Aorta (tissue), 5 donors: ENCODE results near the gene GTF2H2C_2.
"Not testable (repeated sequence)": the region's sequence is repeated elsewhere in the genome, so short reads cannot be mapped to it uniquely, and the experiment has no call there.

ENCODE experiments used
- ATAC-seq: fragments of 200-7000 bp; cut with Tn5 transposase; one replicate; pipeline ENCODE4 v1.9.1; 2022; ENCODE audit warnings: moderate library complexity; ENCODE audit not compliant: low FRiP score
- DNase-seq, 2 donors: peaks; one replicate each; pipeline ENCODE4 v3.0.0-alpha.2; 2020
- H3K27ac ChIP-seq, 2 donors: one replicate each; pipeline ENCODE4 v1.5.1; 2013; ENCODE audit warnings: low read length in 2 of 2, mild to moderate bottlenecking in 2 of 2, moderate library complexity in 2 of 2, control low read depth in 1 of 2, inconsistent platforms in 1 of 2, low read depth in 1 of 2
- H3K27me3 ChIP-seq, 2 donors: one replicate each; pipeline ENCODE4 v1.6.1; 2013; ENCODE audit warnings: control low read depth in 1 of 2, low read length in 1 of 2, mild to moderate bottlenecking in 1 of 2, moderate library complexity in 1 of 2; ENCODE audit not compliant: insufficient read depth in 2 of 2, control insufficient read depth in 1 of 2
- H3K36me3 ChIP-seq, 2 donors: one replicate each; pipeline ENCODE4 v1.6.1; 2013; ENCODE audit warnings: control low read depth in 1 of 2, low read length in 1 of 2, mild to moderate bottlenecking in 1 of 2; ENCODE audit not compliant: insufficient read depth in 2 of 2, control insufficient read depth in 1 of 2
- H3K4me1 ChIP-seq, 2 donors: one replicate each; pipeline ENCODE4 v1.6.1; 2013; ENCODE audit warnings: low read length in 2 of 2, control low read depth in 1 of 2, mild to moderate bottlenecking in 1 of 2, moderate library complexity in 1 of 2; ENCODE audit not compliant: insufficient read depth in 2 of 2, control insufficient read depth in 1 of 2
- H3K4me3 ChIP-seq, 2 donors: one replicate each; pipeline ENCODE4 v1.5.1; 2013; ENCODE audit warnings: low read length in 2 of 2, control low read depth in 1 of 2, mild to moderate bottlenecking in 1 of 2
- H3K9me3 ChIP-seq: one replicate; pipeline ENCODE4 v1.6.1; 2013; ENCODE audit warnings: mild to moderate bottlenecking, low read length; ENCODE audit not compliant: control insufficient read depth
- WGBS, 2 donors: extraction: QIAGEN DNeasy Blood & Tissue Kit; methylation state at CpG; one replicate each; pipeline ENCODE4 v1.1.7; 2013; 5-methylcytosine and 5-hydroxymethylcytosine counted together
- intact Hi-C, 2 donors: fragments of 100-400 bp; cut with DNase I; formaldehyde crosslinking; loops; one replicate each; pipeline versions ENCODE4 v1.14.2 to v1.15.0; 2022
- donor health status: healthy with polysubstance abuse.
- donor health status: Bipolar disorder and iron deficiency.
- donor health status: DM: no; HTN: no; CAD: no.
- donor health status: DM: no; HTN: no; CAD: no.
- donor health status: DM: yes; HTN: yes; CAD: no.

GTF2H2C_2 gene

DNA sequence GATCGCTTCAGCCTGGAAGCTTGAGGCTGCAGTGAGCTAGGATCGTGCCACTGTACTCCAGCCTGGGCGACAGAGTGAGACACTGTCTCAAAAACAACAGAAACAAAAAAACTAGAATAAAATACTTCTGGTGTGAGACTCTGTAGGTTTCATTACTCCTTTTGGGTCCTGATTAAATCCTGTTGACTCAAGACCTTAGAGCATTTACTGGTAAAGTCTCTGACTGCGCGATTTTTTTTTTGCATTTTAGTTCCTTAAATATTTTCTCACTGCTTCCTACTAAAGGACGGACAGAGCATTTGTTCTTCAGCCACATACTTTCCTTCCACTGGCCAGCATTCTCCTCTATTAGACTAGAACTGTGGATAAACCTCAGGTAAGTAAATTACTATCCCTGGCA, 46.8 kb downstream of the GTF2H2C_2 start:
- DNase-seq, H3K27ac ChIP-seq, H3K4me1 ChIP-seq, H3K4me3 ChIP-seq, H3K36me3 ChIP-seq, intact Hi-C loops, H3K27me3 ChIP-seq, H3K9me3 ChIP-seq, ATAC-seq: not testable (repeated sequence)
- no CpG with 5 or more reads among the region's 6 CpGs for WGBS, 2 donors

DNA sequence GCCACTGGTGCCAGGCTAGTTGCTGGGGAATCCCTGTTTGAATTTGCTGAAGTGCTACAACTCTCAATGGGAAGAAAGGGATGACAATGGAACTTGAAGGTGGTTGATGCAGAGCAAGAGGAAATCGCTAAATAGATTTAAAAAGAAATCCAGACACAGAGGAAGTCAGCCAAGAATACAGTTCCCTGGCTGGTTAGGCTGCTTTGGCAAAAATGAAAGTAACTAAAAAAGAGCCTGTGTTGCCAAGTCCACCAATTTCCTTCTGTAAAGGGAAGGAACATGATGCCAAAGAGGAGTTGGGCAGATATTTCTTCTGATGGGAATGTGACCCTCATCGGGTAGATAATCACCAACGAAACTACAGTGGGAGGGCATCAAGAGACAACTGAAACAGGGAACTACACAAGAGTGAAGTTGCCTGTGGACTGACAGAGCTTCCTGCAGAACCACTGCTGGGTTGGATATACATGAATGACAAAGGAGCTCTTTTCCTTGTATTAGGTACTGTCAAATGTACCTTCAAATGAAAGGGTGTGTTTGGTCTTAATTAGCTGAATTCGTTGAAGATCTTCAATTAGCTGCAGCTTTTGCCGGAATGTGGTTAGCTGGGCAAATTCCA, 49.0 kb downstream of the GTF2H2C_2 start:
- intact Hi-C loops, H3K36me3 ChIP-seq, H3K4me1 ChIP-seq, H3K4me3 ChIP-seq, H3K27me3 ChIP-seq, H3K9me3 ChIP-seq, ATAC-seq, DNase-seq, H3K27ac ChIP-seq: not testable (repeated sequence)
- WGBS, 2 donors, result no CpG with 5 or more reads among the region's 5 CpGs

- ATAC-seq, H3K4me3 ChIP-seq, H3K27ac ChIP-seq, H3K4me1 ChIP-seq, H3K36me3 ChIP-seq, H3K9me3 ChIP-seq, H3K27me3 ChIP-seq, DNase-seq, intact Hi-C loops: not testable (repeated sequence)
- WGBS, 2 donors, result no CpG with 5 or more reads among the region's 7 CpGs
These were observed 54.9 kb downstream of the GTF2H2C_2 start for GRCh38 chr5:70469926-70470509.
